ENCODE results near the gene CRIP2.

The CRIP2 gene

DNA sequence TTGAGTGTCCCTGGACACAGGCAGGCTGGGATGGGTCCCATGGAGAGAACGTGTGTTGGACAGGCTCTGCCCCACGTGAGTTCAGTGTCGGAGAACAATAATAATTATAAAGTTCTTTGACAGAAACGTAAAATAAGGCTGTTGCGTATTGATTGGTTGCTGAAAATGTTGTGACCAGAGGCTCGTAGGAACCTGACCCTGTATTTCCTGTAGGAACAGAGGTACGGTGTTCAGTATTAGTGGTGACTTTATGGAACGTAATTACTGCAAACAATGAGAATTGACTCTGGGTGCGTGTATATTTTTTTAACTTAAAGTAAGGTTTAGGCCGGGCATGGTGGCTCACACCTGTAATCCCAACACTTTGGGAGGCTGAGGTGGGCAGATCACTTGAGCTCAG lies 47.2 kb upstream of the CRIP2 start:
- no peak overlapping the region for H3K27ac ChIP-seq (ENCODE audit: poor library complexity, severe bottlenecking)
- ATAC-seq (ENCODE audit: low read depth) (no peak), DNase-seq (ENCODE audit: low spot score) (no peak)
- peaks cover 16% of the 10 kb centered on the region for H3K4me1 ChIP-seq (ENCODE audit: insufficient read depth, poor library complexity, severe bottlenecking)
- no peaks in the 10 kb centered on the region for H3K27me3 ChIP-seq (ENCODE audit: insufficient read depth, poor library complexity, severe bottlenecking)
- H3K4me3 ChIP-seq (ENCODE audit: severe bottlenecking), result no peak overlapping the region
- TF ChIP-seq, protein P1, sequence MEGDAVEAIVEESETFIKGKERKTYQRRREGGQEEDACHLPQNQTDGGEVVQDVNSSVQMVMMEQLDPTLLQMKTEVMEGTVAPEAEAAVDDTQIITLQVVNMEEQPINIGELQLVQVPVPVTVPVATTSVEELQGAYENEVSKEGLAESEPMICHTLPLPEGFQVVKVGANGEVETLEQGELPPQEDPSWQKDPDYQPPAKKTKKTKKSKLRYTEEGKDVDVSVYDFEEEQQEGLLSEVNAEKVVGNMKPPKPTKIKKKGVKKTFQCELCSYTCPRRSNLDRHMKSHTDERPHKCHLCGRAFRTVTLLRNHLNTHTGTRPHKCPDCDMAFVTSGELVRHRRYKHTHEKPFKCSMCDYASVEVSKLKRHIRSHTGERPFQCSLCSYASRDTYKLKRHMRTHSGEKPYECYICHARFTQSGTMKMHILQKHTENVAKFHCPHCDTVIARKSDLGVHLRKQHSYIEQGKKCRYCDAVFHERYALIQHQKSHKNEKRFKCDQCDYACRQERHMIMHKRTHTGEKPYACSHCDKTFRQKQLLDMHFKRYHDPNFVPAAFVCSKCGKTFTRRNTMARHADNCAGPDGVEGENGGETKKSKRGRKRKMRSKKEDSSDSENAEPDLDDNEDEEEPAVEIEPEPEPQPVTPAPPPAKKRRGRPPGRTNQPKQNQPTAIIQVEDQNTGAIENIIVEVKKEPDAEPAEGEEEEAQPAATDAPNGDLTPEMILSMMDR (IDR thresholded peaks at IDR 0.05; ENCODE audit: poor library complexity, severe bottlenecking), result no peak
- H3K9me3 ChIP-seq (ENCODE audit: severe bottlenecking), result no peaks in the 10 kb centered on the region
- peaks cover 63% of the 10 kb centered on the region for H3K36me3 ChIP-seq (ENCODE audit: low read depth)

DNA sequence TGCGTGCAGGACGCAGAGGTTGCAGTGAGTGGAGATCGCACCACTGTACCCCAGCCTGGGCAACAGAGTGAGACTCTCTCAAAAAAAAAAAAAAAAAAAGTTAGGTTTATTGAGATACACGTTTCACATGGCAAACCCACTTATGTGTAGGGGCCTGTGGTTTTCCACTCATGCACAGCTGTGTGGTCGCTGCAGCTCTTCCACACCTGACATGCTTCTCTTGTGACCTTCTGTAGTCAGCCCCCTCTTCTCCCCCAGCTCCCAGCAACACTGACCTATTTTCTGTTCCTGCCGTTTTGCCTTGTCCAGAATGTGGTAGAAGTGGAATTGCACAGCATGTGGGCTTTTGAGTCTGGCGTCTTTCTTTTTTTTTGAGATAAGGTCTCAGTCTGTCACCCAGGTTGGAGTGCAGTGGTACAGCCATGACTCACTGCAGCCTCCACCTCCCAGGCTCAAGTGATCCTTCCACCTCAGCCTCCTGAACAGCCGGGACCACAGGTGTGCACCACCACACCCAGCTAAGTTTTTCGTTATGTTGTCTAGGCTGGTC lies 46.6 kb upstream of the CRIP2 start:
- Histone ChIP-seq H3K27ac (ENCODE audit: poor library complexity, severe bottlenecking) (no peak overlapping the region), H3K36me3 (ENCODE audit: low read depth) (peaks cover 66% of the 10 kb centered on the region), H3K4me3 (ENCODE audit: severe bottlenecking) (no peak overlapping the region), H3K9me3 (ENCODE audit: severe bottlenecking) (no peaks in the 10 kb centered on the region), H3K4me1 (ENCODE audit: insufficient read depth, poor library complexity, severe bottlenecking) (peaks cover 16% of the 10 kb centered on the region), H3K27me3 (ENCODE audit: insufficient read depth, poor library complexity, severe bottlenecking) (no peaks in the 10 kb centered on the region)
- ATAC-seq (ENCODE audit: low read depth), result no peak
- peak; percentile 25 for DNase-seq (ENCODE audit: low spot score)
- TF ChIP-seq, protein P1 (IDR thresholded peaks at IDR 0.05; ENCODE audit: poor library complexity, severe bottlenecking), result no peak

DNA sequence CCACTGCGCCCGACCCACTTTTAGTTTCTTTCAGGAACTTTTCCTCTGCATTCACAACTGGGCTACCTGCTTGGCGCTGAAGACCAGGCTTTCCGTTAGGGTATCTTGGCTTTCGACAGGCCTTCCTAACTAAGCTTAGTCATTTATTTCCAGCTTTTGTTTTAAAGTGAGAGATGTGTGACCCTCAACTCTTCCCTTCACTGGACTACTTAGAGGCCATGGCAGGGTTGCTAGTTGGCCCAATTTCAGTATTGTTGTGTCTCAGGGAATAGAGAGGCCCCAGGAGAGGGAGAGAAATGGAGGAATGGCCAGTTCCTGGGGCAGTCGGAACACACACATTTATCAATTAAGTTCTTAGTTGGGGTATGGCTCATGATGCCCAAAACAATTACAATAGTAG lies 44.6 kb upstream of the CRIP2 start:
- Histone ChIP-seq H3K27ac (ENCODE audit: poor library complexity, severe bottlenecking) (peak overlapping the region; percentile 71), H3K4me3 (ENCODE audit: severe bottlenecking) (no peak overlapping the region), H3K9me3 (ENCODE audit: severe bottlenecking) (no peaks in the 10 kb centered on the region), H3K27me3 (ENCODE audit: insufficient read depth, poor library complexity, severe bottlenecking) (no peaks in the 10 kb centered on the region), H3K36me3 (ENCODE audit: low read depth) (peaks cover 58% of the 10 kb centered on the region), H3K4me1 (ENCODE audit: insufficient read depth, poor library complexity, severe bottlenecking) (peaks cover 16% of the 10 kb centered on the region)
- TF ChIP-seq, protein P1 (IDR thresholded peaks at IDR 0.05; ENCODE audit: poor library complexity, severe bottlenecking), result no peak
- DNase-seq (ENCODE audit: low spot score) (no peak), ATAC-seq (ENCODE audit: low read depth) (no peak)

DNA sequence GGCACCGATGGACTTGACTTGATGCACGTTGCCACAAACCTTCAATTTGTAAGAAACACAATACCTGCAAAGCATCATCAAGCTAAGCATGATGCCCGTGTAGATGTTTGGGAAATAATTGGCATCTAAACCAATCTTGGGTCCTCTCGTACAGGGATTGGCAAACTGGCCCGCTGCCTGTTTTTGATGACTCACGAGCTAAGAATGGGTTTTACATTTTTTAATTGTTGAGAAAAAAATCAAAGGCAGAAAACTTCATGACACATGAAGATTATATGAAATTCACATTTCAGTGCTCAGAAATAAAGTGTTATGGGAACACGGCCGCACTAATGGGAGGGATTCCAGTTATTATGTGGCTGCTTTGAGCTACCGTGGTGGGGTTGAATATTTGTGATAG lies 44.1 kb upstream of the CRIP2 start:
- Histone ChIP-seq H3K27ac (ENCODE audit: poor library complexity, severe bottlenecking) (peak overlapping the region; percentile 71), H3K36me3 (ENCODE audit: low read depth) (peaks cover 59% of the 10 kb centered on the region)
- ATAC-seq (ENCODE audit: low read depth), result peak; percentile 89

DNA sequence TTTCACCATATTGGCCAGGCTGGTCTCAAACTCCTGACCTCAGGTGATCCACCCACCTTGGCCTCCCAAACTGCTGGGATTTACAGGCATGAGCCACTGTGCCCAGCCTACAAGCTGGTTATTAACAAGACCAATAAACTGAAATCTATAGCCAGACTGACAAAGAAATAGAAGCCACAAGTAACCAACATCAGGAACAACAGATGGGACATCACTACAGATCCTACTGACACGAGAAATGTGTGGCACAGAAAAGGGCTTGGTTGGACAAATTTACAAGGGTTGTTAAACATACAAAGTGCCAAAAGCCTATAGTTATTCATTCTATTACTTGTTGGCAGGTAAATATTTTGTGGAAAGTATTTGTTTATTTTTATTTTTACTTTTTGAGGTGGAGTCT lies 43.4 kb upstream of the CRIP2 start:
- peaks cover 16% of the 10 kb centered on the region for H3K4me1 ChIP-seq (ENCODE audit: insufficient read depth, poor library complexity, severe bottlenecking)
- no peaks in the 10 kb centered on the region for H3K27me3 ChIP-seq (ENCODE audit: insufficient read depth, poor library complexity, severe bottlenecking)
- peak; percentile 33 for DNase-seq (ENCODE audit: low spot score)
- H3K27ac ChIP-seq (ENCODE audit: poor library complexity, severe bottlenecking), result peak overlapping the region; percentile 71
- no peak overlapping the region for H3K4me3 ChIP-seq (ENCODE audit: severe bottlenecking)
- TF ChIP-seq, protein P1 (IDR thresholded peaks at IDR 0.05; ENCODE audit: poor library complexity, severe bottlenecking), result no peak
- peaks cover 66% of the 10 kb centered on the region for H3K36me3 ChIP-seq (ENCODE audit: low read depth)
- no peak for ATAC-seq (ENCODE audit: low read depth)
- no peaks in the 10 kb centered on the region for H3K9me3 ChIP-seq (ENCODE audit: severe bottlenecking)

More for the DNA sequence above, 44.1 kb upstream of the CRIP2 start:
- Histone ChIP-seq H3K4me1 (ENCODE audit: insufficient read depth, poor library complexity, severe bottlenecking) (peaks cover 16% of the 10 kb centered on the region), H3K27me3 (ENCODE audit: insufficient read depth, poor library complexity, severe bottlenecking) (no peaks in the 10 kb centered on the region), H3K4me3 (ENCODE audit: severe bottlenecking) (no peak overlapping the region), H3K9me3 (ENCODE audit: severe bottlenecking) (no peaks in the 10 kb centered on the region)
- DNase-seq (ENCODE audit: low spot score), result peak; percentile 82
- TF ChIP-seq, protein P1 (IDR thresholded peaks at IDR 0.05; ENCODE audit: poor library complexity, severe bottlenecking), result no peak
